WTC11 (cell line): ENCODE results near the gene ELOF1. TPM values are rescaled to one million over a fixed set of nuclear protein-coding genes. Genes with fewer than 3 reads are reported as not detected.

Source experiments
- ATAC-seq: fragments of 200-7000 bp; cut with Tn5 transposase; 2 replicates; pipeline ENCODE4 v1.10.0; 2021; ENCODE audit warnings: mild to moderate bottlenecking, moderate library complexity
- CTCF ChIA-PET: fragments of 300-600 bp; sonication (Branson Sonifier 250); formaldehyde crosslinking; loops from one replicate; lab custom pipeline; 2021; ENCODE audit warnings: antibody characterized with exemption; lab: Charles Lee
- POLR2A ChIA-PET: fragments of 350-600 bp; sonication (Branson Sonifier 250); formaldehyde crosslinking; loops from one replicate; lab custom pipeline; 2021; ENCODE audit warnings: antibody characterized with exemption; lab: Charles Lee
- DNase-seq: peaks from one replicate; pipeline ENCODE4 v3.0.0; 2021; ENCODE audit warnings: low spot score
- H3K27ac Mint-ChIP-seq: 2 replicates; pipeline ENCODE4 v1.8.0; 2021; ENCODE audit warnings: mixed read lengths
- H3K27me3 Mint-ChIP-seq: 2 replicates; pipeline ENCODE4 v1.8.0; 2021; ENCODE audit warnings: low read depth, mild to moderate bottlenecking, moderate library complexity, mixed read lengths
- H3K36me3 Mint-ChIP-seq: 2 replicates; pipeline ENCODE4 v1.8.0; 2021; ENCODE audit warnings: mixed read lengths
- H3K4me1 Mint-ChIP-seq: 2 replicates; pipeline ENCODE4 v1.8.0; 2022; ENCODE audit warnings: mixed read lengths
- H3K4me3 Mint-ChIP-seq: 2 replicates; pipeline ENCODE4 v1.8.0; 2021; ENCODE audit warnings: mild to moderate bottlenecking, moderate library complexity, mixed read lengths
- H3K9me3 Mint-ChIP-seq: 2 replicates; pipeline ENCODE4 v1.8.0; 2021; ENCODE audit warnings: mixed read lengths
- CREM ChIP-seq: sonication (generic); formaldehyde crosslinking; IDR thresholded peaks from 2 replicates; pipeline ENCODE4 v1.8.1; 2022; ENCODE audit warnings: mild to moderate bottlenecking, missing genetic modification reagents, moderate library complexity
- FOXP1 ChIP-seq: sonication (generic); formaldehyde crosslinking; IDR thresholded peaks from 2 replicates; pipeline ENCODE4 v1.8.0; 2022; ENCODE audit warnings: missing genetic modification reagents, mild to moderate bottlenecking, moderate library complexity, borderline replicate concordance
- GTF2I ChIP-seq: fragments of 250-450 bp; sonication (Bioruptor Pico); conservative IDR thresholded peaks from 2 replicates; pipeline ENCODE4 v1.4.0; 2021; ENCODE audit warnings: mild to moderate bottlenecking
- JAZF1 ChIP-seq: fragments of 250-450 bp; sonication (Bioruptor Pico); IDR thresholded peaks from 2 replicates; pipeline ENCODE4 v1.9.0; 2021; ENCODE audit warnings: moderate library complexity, mild to moderate bottlenecking, inconsistent platforms
- NFYB ChIP-seq: sonication (generic); formaldehyde crosslinking; conservative IDR thresholded peaks from 2 replicates; pipeline ENCODE4 v1.8.0; 2022; ENCODE audit warnings: low read depth, missing genetic modification reagents
- SP1 ChIP-seq: sonication (generic); formaldehyde crosslinking; conservative IDR thresholded peaks from 2 replicates; pipeline ENCODE4 v1.8.1; 2022; ENCODE audit warnings: missing genetic modification reagents
- TCF7 ChIP-seq: sonication (generic); formaldehyde crosslinking; IDR thresholded peaks from 2 replicates; pipeline ENCODE4 v1.8.0; 2022; ENCODE audit warnings: mild to moderate bottlenecking, low read depth, missing genetic modification reagents, moderate library complexity
- ZNF232 ChIP-seq: sonication (generic); formaldehyde crosslinking; IDR thresholded peaks from 2 replicates; pipeline ENCODE4 v1.8.0; 2022; ENCODE audit warnings: mild to moderate bottlenecking, missing genetic modification reagents
- ZNF671 ChIP-seq: fragments of 250-450 bp; sonication (Bioruptor Pico); IDR thresholded peaks from 2 replicates; pipeline ENCODE4 v1.8.0; 2021; ENCODE audit warnings: mild to moderate bottlenecking
- total RNA-seq: library from RNA; stranded (reverse); gene quantifications from 3 replicates; pipeline ENCODE4 v1.2.3, GENCODE V29; 2021
- TF ChIP-seq, protein P1 (sequence below): sonication (generic); formaldehyde crosslinking; IDR thresholded peaks from 2 replicates; pipeline ENCODE4 v1.8.1; 2023; ENCODE audit warnings: mild to moderate bottlenecking, missing genetic modification reagents, borderline replicate concordance
- TF ChIP-seq, protein P2 (sequence below): sonication (generic); formaldehyde crosslinking; IDR thresholded peaks from 2 replicates; pipeline ENCODE4 v1.8.0; 2023; ENCODE audit warnings: mild to moderate bottlenecking, missing genetic modification reagents
- TF ChIP-seq, protein P3 (sequence below): sonication (generic); formaldehyde crosslinking; IDR thresholded peaks from 2 replicates; pipeline ENCODE4 v1.8.0; 2022; ENCODE audit warnings: mild to moderate bottlenecking, missing genetic modification reagents
- TF ChIP-seq, protein P4 (sequence below): fragments of 250-450 bp; sonication (Bioruptor Pico); IDR thresholded peaks from 2 replicates; pipeline ENCODE4 v1.9.0; 2021; ENCODE audit warnings: mild to moderate bottlenecking
- TF ChIP-seq, protein P5 (sequence below): fragments of 250-450 bp; sonication (Bioruptor Pico); conservative IDR thresholded peaks from 2 replicates; pipeline ENCODE4 v1.9.0; 2021; ENCODE audit warnings: mild to moderate bottlenecking
- TF ChIP-seq, protein P6 (sequence below): sonication (generic); formaldehyde crosslinking; IDR thresholded peaks from 2 replicates; pipeline ENCODE4 v1.8.1; 2023; ENCODE audit warnings: mild to moderate bottlenecking, missing genetic modification reagents, moderate library complexity
- TF ChIP-seq, protein P7 (sequence below): sonication (generic); formaldehyde crosslinking; IDR thresholded peaks from 2 replicates; pipeline ENCODE4 v1.8.0; 2022; ENCODE audit warnings: mild to moderate bottlenecking, missing genetic modification reagents
- TF ChIP-seq, protein P8 (sequence below): fragments of 200-600 bp; IDR thresholded peaks from 2 replicates; pipeline ENCODE4 v1.8.0; 2022; ENCODE audit warnings: antibody characterized with exemption
- TF ChIP-seq, protein P9 (sequence below): fragments of 250-450 bp; sonication (Bioruptor Pico); IDR thresholded peaks from 2 replicates; pipeline ENCODE4 v2.1.2; 2022; ENCODE audit warnings: mild to moderate bottlenecking, moderate library complexity

The ELOF1 gene
- total RNA-seq, 1 experiment from 2014 or later, result 86.0 TPM

DNA sequence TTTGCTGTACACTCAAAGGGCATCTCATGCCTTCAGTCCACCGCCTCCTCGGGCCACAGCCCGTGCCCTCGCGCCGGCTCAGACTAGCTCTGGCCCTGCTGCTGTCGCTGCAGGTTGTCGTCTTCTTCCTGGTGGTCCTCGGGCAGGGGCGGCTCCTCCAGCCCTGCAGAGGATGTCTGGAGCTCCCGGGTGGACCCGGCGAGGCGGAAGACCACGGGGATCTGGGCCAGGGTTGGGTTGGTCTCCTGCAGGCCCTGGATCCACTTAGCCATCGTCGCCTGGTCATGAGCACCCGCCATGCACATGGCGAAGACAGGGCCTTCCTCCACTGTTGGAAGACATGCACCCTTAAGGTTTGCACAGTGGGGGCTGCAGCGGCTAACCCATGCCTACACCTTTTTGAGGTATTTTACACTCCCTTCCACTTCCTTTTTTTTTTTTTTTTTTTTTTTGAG is 52.9 kb downstream of the ELOF1 start:
- Mint-ChIP-seq H3K4me1 (peaks cover 8% of the 10 kb centered on the region), H3K4me3 (peak overlapping the region; percentile 75), H3K27ac (peak overlapping the region; percentile 82; the same call in 1 of the 2 replicates), H3K27me3 (no peaks in the 10 kb centered on the region), H3K36me3 (no peaks in the 10 kb centered on the region), H3K9me3 (no peaks in the 10 kb centered on the region)
- ChIA-PET POLR2A (interaction anchor here (0.7 kb wide), 2 partner anchors 30 to 99 kb away, joined by 3 to 4 read pairs; no protein-coding TSS in a partner anchor), CTCF (interaction anchor here (1.0 kb wide), 1 partner anchor 212 kb away, joined by 4 read pairs; no protein-coding TSS in a partner anchor)
- no peak for DNase-seq
- peak; percentile 2 for ATAC-seq
- TF ChIP-seq, protein P1, sequence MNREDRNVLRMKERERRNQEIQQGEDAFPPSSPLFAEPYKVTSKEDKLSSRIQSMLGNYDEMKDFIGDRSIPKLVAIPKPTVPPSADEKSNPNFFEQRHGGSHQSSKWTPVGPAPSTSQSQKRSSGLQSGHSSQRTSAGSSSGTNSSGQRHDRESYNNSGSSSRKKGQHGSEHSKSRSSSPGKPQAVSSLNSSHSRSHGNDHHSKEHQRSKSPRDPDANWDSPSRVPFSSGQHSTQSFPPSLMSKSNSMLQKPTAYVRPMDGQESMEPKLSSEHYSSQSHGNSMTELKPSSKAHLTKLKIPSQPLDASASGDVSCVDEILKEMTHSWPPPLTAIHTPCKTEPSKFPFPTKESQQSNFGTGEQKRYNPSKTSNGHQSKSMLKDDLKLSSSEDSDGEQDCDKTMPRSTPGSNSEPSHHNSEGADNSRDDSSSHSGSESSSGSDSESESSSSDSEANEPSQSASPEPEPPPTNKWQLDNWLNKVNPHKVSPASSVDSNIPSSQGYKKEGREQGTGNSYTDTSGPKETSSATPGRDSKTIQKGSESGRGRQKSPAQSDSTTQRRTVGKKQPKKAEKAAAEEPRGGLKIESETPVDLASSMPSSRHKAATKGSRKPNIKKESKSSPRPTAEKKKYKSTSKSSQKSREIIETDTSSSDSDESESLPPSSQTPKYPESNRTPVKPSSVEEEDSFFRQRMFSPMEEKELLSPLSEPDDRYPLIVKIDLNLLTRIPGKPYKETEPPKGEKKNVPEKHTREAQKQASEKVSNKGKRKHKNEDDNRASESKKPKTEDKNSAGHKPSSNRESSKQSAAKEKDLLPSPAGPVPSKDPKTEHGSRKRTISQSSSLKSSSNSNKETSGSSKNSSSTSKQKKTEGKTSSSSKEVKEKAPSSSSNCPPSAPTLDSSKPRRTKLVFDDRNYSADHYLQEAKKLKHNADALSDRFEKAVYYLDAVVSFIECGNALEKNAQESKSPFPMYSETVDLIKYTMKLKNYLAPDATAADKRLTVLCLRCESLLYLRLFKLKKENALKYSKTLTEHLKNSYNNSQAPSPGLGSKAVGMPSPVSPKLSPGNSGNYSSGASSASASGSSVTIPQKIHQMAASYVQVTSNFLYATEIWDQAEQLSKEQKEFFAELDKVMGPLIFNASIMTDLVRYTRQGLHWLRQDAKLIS (CRISPR knock-in tag), result no peak
- TF ChIP-seq, protein P2, sequence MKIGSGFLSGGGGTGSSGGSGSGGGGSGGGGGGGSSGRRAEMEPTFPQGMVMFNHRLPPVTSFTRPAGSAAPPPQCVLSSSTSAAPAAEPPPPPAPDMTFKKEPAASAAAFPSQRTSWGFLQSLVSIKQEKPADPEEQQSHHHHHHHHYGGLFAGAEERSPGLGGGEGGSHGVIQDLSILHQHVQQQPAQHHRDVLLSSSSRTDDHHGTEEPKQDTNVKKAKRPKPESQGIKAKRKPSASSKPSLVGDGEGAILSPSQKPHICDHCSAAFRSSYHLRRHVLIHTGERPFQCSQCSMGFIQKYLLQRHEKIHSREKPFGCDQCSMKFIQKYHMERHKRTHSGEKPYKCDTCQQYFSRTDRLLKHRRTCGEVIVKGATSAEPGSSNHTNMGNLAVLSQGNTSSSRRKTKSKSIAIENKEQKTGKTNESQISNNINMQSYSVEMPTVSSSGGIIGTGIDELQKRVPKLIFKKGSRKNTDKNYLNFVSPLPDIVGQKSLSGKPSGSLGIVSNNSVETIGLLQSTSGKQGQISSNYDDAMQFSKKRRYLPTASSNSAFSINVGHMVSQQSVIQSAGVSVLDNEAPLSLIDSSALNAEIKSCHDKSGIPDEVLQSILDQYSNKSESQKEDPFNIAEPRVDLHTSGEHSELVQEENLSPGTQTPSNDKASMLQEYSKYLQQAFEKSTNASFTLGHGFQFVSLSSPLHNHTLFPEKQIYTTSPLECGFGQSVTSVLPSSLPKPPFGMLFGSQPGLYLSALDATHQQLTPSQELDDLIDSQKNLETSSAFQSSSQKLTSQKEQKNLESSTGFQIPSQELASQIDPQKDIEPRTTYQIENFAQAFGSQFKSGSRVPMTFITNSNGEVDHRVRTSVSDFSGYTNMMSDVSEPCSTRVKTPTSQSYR (CRISPR knock-in tag), result 0 out of 2 replicates have a peak, but pooled peaks have one; percentile 21
- TF ChIP-seq, protein P3, sequence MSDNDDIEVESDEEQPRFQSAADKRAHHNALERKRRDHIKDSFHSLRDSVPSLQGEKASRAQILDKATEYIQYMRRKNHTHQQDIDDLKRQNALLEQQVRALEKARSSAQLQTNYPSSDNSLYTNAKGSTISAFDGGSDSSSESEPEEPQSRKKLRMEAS (CRISPR knock-in tag), result peak; percentile 50

DNA sequence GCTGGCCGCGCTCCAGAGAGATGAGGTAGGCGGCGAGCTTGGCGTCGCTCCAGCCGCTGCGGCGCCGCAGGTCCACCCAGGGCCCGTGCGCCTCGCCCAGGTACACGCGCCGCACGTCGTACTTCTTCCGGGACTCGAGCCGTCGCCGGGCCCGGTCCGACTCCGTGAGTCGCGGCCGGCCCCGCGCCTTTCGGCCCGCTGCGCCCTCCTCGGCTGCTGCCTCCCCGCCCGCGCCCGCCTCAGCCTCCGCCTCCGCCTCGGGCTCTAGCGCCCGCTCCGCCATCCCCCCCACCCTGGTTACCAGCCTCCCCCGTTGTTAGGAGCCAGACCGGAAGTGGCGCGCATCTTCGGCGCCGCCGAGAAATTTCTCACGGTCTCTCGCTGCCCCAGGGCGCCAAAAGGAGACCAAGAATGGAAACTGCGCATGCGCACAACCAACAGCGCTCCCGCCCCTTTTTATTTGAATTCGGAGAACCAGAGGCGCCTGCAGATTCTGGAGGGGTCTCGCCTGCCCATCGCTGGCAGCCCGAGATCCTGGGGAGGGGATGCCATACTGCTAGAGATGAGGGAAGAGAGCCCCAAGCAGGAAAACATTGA is 53.4 kb downstream of the ELOF1 start, which contains the start of gene ZNF653:
Gene ZNF653 (minus strand): TSS at position 336 of the 597 bp plus-strand sequence. CDS start 53 bp downstream, at position 283.
- H3K36me3 Mint-ChIP-seq, result no peaks in the 10 kb centered on the region
- ChIA-PET POLR2A (interaction anchor here (0.7 kb wide), 1 partner anchor 98 kb away, joined by 3 read pairs; no protein-coding TSS in a partner anchor), CTCF (interaction anchor here (0.5 to 1.4 kb wide), 3 partner anchors 23 to 256 kb away, joined by 3 to 5 read pairs (median 4); no protein-coding TSS in a partner anchor)
- peak within 1 kb of the TSS; percentile 87 for H3K4me3 Mint-ChIP-seq
- H3K27ac Mint-ChIP-seq, result peak within 1 kb of the TSS; percentile 91
- H3K27me3 Mint-ChIP-seq, result no peaks in the 10 kb centered on the region
- H3K9me3 Mint-ChIP-seq, result no peaks in the 10 kb centered on the region
- H3K4me1 Mint-ChIP-seq, result peaks cover 8% of the 10 kb centered on the region
- DNase-seq (peak; percentile 96), ATAC-seq (peak; percentile 17)
- TF ChIP-seq ZNF671 (CRISPR knock-in tag) (peak; percentile 79; the same call in 1 of the 2 replicates), JAZF1 (no peak), NFYB (CRISPR knock-in tag) (no peak), CREM (CRISPR knock-in tag) (peak; percentile 96), TCF7 (CRISPR knock-in tag) (no peak), FOXP1 (CRISPR knock-in tag) (peak; percentile 64), ZNF232 (CRISPR knock-in tag) (no peak), GTF2I (CRISPR knock-in tag) (no peak), SP1 (CRISPR knock-in tag) (peak; percentile 8; the same call in 1 of the 2 replicates)
- TF ChIP-seq, protein P4, sequence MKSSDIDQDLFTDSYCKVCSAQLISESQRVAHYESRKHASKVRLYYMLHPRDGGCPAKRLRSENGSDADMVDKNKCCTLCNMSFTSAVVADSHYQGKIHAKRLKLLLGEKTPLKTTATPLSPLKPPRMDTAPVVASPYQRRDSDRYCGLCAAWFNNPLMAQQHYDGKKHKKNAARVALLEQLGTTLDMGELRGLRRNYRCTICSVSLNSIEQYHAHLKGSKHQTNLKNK (CRISPR knock-in tag), result no peak
- TF ChIP-seq, protein P5, sequence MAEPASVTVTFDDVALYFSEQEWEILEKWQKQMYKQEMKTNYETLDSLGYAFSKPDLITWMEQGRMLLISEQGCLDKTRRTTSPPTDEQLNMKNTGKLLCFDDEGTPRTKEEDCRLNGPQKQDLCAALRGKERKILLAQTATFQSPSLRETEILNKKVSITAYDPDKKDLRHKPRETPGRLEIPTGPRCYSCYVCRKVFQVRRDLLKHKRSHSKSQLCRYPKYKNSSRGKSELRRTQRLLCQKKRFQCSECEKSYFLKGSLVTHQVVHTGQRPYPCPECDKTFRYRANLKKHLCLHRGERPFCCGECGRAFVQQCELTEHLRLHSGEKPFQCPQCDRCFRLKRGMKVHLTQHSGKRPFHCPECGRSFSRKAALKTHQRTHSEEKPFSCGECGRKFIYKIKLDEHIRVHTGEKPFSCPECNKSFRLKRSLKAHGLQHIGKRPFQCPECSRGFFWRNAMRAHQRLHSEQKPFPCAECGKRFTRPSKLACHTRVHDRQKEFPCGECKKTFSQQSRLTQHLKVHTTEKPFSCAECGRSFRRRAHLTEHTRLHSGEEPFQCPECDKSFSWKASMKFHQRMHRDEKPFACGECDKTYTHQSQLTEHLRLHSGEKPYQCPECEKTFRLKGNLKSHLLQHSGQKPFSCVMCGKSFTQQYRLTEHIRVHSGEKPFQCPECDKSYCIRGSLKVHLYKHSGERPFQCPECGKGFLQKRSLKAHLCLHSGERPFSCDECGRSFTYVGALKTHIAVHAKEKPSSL, result no peak
- TF ChIP-seq, protein P6, sequence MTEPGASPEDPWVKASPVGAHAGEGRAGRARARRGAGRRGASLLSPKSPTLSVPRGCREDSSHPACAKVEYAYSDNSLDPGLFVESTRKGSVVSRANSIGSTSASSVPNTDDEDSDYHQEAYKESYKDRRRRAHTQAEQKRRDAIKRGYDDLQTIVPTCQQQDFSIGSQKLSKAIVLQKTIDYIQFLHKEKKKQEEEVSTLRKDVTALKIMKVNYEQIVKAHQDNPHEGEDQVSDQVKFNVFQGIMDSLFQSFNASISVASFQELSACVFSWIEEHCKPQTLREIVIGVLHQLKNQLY (CRISPR knock-in tag), result no peak
- TF ChIP-seq, protein P7, sequence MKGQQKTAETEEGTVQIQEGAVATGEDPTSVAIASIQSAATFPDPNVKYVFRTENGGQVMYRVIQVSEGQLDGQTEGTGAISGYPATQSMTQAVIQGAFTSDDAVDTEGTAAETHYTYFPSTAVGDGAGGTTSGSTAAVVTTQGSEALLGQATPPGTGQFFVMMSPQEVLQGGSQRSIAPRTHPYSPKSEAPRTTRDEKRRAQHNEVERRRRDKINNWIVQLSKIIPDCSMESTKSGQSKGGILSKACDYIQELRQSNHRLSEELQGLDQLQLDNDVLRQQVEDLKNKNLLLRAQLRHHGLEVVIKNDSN (CRISPR knock-in tag), result no peak
- TF ChIP-seq, protein P8, sequence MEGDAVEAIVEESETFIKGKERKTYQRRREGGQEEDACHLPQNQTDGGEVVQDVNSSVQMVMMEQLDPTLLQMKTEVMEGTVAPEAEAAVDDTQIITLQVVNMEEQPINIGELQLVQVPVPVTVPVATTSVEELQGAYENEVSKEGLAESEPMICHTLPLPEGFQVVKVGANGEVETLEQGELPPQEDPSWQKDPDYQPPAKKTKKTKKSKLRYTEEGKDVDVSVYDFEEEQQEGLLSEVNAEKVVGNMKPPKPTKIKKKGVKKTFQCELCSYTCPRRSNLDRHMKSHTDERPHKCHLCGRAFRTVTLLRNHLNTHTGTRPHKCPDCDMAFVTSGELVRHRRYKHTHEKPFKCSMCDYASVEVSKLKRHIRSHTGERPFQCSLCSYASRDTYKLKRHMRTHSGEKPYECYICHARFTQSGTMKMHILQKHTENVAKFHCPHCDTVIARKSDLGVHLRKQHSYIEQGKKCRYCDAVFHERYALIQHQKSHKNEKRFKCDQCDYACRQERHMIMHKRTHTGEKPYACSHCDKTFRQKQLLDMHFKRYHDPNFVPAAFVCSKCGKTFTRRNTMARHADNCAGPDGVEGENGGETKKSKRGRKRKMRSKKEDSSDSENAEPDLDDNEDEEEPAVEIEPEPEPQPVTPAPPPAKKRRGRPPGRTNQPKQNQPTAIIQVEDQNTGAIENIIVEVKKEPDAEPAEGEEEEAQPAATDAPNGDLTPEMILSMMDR, result no peak
- TF ChIP-seq, protein P9, sequence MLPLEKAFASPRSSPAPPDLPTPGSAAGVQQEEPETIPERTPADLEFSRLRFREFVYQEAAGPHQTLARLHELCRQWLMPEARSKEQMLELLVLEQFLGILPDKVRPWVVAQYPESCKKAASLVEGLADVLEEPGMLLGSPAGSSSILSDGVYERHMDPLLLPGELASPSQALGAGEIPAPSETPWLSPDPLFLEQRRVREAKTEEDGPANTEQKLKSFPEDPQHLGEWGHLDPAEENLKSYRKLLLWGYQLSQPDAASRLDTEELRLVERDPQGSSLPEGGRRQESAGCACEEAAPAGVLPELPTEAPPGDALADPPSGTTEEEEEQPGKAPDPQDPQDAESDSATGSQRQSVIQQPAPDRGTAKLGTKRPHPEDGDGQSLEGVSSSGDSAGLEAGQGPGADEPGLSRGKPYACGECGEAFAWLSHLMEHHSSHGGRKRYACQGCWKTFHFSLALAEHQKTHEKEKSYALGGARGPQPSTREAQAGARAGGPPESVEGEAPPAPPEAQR, result no peak
